H1 (cell line): ENCODE results near the gene SIX5. TPM values are rescaled to one million over a fixed set of nuclear protein-coding genes. Genes with fewer than 3 reads are reported as not detected.

Experiments used
- CTCF ChIA-PET: fragments of 300-600 bp; sonication (Branson Sonifier 250); formaldehyde crosslinking; loops from one replicate; lab custom pipeline; 2021; ENCODE audit not compliant: partially characterized antibody; lab: Charles Lee
- POLR2A ChIA-PET: fragments of 300-600 bp; sonication (Branson Sonifier 250); formaldehyde crosslinking; loops from one replicate; lab custom pipeline; 2021; ENCODE audit warnings: inconsistent platforms; ENCODE audit not compliant: partially characterized antibody; lab: Charles Lee
- DNase-seq, 2 experiments: peaks; one replicate each; pipeline versions ENCODE4 v3.0.0 to v3.0.0-alpha.2; 2010 to 2022; ENCODE audit warnings: low spot score in 2 of 2, low read depth in 1 of 2, mixed read lengths in 1 of 2
- FAIRE-seq: peaks from 2 replicates; lab custom pipeline; 2011; peaks lifted over from hg19 to GRCh38; lab: Jason Lieb, UNC
- H2AFZ ChIP-seq: 2 replicates; pipeline ENCODE4 v1.8.1; 2012; ENCODE audit warnings: low read length, inconsistent platforms
- H2AK5ac ChIP-seq: 2 replicates; pipeline ENCODE4 v1.6.1; 2013; ENCODE audit warnings: low read depth, low read length
- H2BK120ac ChIP-seq: replicated peaks from 2 replicates; pipeline ENCODE3; 2013; ENCODE audit warnings: low read depth, low read length, inconsistent platforms
- H2BK12ac ChIP-seq: 2 replicates; pipeline ENCODE4 v1.6.1; 2013; ENCODE audit warnings: low read depth, low read length
- H2BK15ac ChIP-seq: 2 replicates; pipeline ENCODE4 v1.6.1; 2013; ENCODE audit warnings: low read length
- H2BK20ac ChIP-seq: 2 replicates; pipeline ENCODE4 v1.6.1; 2013; ENCODE audit warnings: low read length
- H2BK5ac ChIP-seq: 2 replicates; pipeline ENCODE4 v1.6.1; 2013; ENCODE audit warnings: low read depth, low read length
- H3K14ac ChIP-seq: 2 replicates; pipeline ENCODE4 v1.6.1; 2013; ENCODE audit warnings: inconsistent platforms; ENCODE audit not compliant: insufficient read length
- H3K18ac ChIP-seq: 2 replicates; pipeline ENCODE4 v1.6.1; 2013; ENCODE audit warnings: low read length; ENCODE audit errors: extremely low read depth
- H3K23ac ChIP-seq: 2 replicates; pipeline ENCODE4 v1.6.1; 2013; ENCODE audit warnings: inconsistent platforms; ENCODE audit not compliant: insufficient read length
- H3K23me2 ChIP-seq: 2 replicates; pipeline ENCODE4 v1.6.1; 2013; ENCODE audit warnings: low read depth, low read length
- H3K27ac ChIP-seq: 2 replicates; pipeline ENCODE4 v1.6.1; 2011; ENCODE audit warnings: low read depth, low read length, inconsistent platforms
- H3K27me3 ChIP-seq, 4 experiments: replicated peaks in 1 of 4; 1 replicate in 1 of 4; 2 replicates in 3 of 4; pipeline versions ENCODE4 v1.6.1 to v1.8.1; 2011 to 2013; ENCODE audit warnings: low read length in 3 of 4, mild to moderate bottlenecking in 3 of 4, inconsistent platforms in 2 of 4, mixed read lengths in 2 of 4, moderate library complexity in 1 of 4; ENCODE audit not compliant: control insufficient read depth in 3 of 4, insufficient read depth in 3 of 4; ENCODE audit errors: extremely low read depth in 1 of 4
- H3K36me3 ChIP-seq, 4 experiments: 2 replicates each; pipeline versions ENCODE4 v1.6.1 to v1.8.1; 2011 to 2013; ENCODE audit warnings: mild to moderate bottlenecking in 4 of 4, low read length in 3 of 4, moderate library complexity in 2 of 4, control low read depth in 1 of 4, inconsistent platforms in 1 of 4; ENCODE audit not compliant: insufficient read depth in 4 of 4, control insufficient read depth in 2 of 4
- H3K4ac ChIP-seq: replicated peaks from 2 replicates; pipeline ENCODE3; 2013; ENCODE audit warnings: low read length, low read depth, mixed read lengths, inconsistent platforms; ENCODE audit not compliant: insufficient read length
- H3K4me1 ChIP-seq, 4 experiments: replicated peaks in 1 of 4; 1 replicate in 1 of 4; 2 replicates in 3 of 4; pipeline versions ENCODE4 v1.6.1 to v1.8.1; 2011 to 2013; ENCODE audit warnings: low read length in 3 of 4, inconsistent platforms in 2 of 4, mixed read lengths in 1 of 4; ENCODE audit not compliant: insufficient read depth in 4 of 4, control insufficient read depth in 3 of 4
- H3K4me2 ChIP-seq, 2 experiments: 2 replicates each; pipeline versions ENCODE4 v1.6.1 to v1.8.1; 2011 to 2013; ENCODE audit warnings: low read depth in 2 of 2, low read length in 2 of 2, control low read depth in 1 of 2, inconsistent platforms in 1 of 2, mild to moderate bottlenecking in 1 of 2; ENCODE audit not compliant: insufficient read depth in 1 of 2
- H3K4me3 ChIP-seq, 4 experiments: fragments of 200-600, 300-600 bp in 1 of 4; sonication (generic), shearing (Covaris generic), sonication (Bioruptor Twin) in 1 of 4; 2 replicates each; pipeline versions ENCODE4 v1.5.1 to v1.8.1; 2011 to 2016; ENCODE audit warnings: low read length in 4 of 4, low read depth in 3 of 4, control low read depth in 2 of 4, inconsistent platforms in 2 of 4, mild to moderate bottlenecking in 2 of 4, mixed read lengths in 1 of 4, moderate library complexity in 1 of 4; ENCODE audit not compliant: insufficient read depth in 2 of 4; ENCODE audit errors: extremely low read depth in 1 of 4
- H3K56ac ChIP-seq: replicated peaks from 2 replicates; pipeline ENCODE3; 2013; ENCODE audit warnings: low read depth, mild to moderate bottlenecking, mixed read lengths, low read length, inconsistent platforms; ENCODE audit not compliant: insufficient read length
- H3K79me1 ChIP-seq: 2 replicates; pipeline ENCODE4 v1.6.1; 2013; ENCODE audit warnings: low read depth, low read length, control low read depth
- H3K79me2 ChIP-seq, 2 experiments: 2 replicates each; pipeline versions ENCODE4 v1.6.1 to v1.8.1; 2012 to 2013; ENCODE audit warnings: low read length in 2 of 2, mild to moderate bottlenecking in 2 of 2, inconsistent platforms in 1 of 2; ENCODE audit not compliant: insufficient read depth in 2 of 2, control insufficient read depth in 1 of 2
- H3K9ac ChIP-seq, 4 experiments: replicated peaks in 1 of 4; 1 replicate in 1 of 4; 2 replicates in 3 of 4; pipeline versions ENCODE4 v1.6.1 to v1.8.1; 2011 to 2013; ENCODE audit warnings: low read depth in 3 of 4, low read length in 3 of 4, control low read depth in 2 of 4, mild to moderate bottlenecking in 2 of 4, moderate library complexity in 2 of 4, inconsistent platforms in 1 of 4; ENCODE audit errors: extremely low read depth in 1 of 4
- H3K9me3 ChIP-seq, 2 experiments: 2 replicates each; pipeline versions ENCODE4 v1.6.1 to v1.8.1; 2012 to 2013; ENCODE audit warnings: mild to moderate bottlenecking in 2 of 2, moderate library complexity in 2 of 2, control low read depth in 1 of 2, inconsistent platforms in 1 of 2, low read depth in 1 of 2, low read length in 1 of 2, mixed read lengths in 1 of 2; ENCODE audit not compliant: insufficient read depth in 2 of 2
- H4K20me1 ChIP-seq, 2 experiments: replicated peaks in 1 of 2; 2 replicates each; pipeline versions ENCODE3 to v1.8.1; 2011 to 2013; ENCODE audit warnings: inconsistent platforms in 2 of 2, low read length in 2 of 2, mild to moderate bottlenecking in 1 of 2; ENCODE audit not compliant: insufficient read depth in 2 of 2, control insufficient read depth in 1 of 2
- H4K5ac ChIP-seq: 2 replicates; pipeline ENCODE4 v1.6.1; 2013; ENCODE audit warnings: low read length, low read depth, mixed read lengths, inconsistent platforms; ENCODE audit not compliant: insufficient read length
- H4K8ac ChIP-seq: 2 replicates; pipeline ENCODE4 v1.8.0; 2013; ENCODE audit warnings: mild to moderate bottlenecking, moderate library complexity, low read length, inconsistent platforms; ENCODE audit not compliant: insufficient read depth; ENCODE audit errors: extremely low read depth
- H4K91ac ChIP-seq: replicated peaks from 2 replicates; pipeline ENCODE3; 2013; ENCODE audit warnings: low read length, mixed read lengths, inconsistent platforms; ENCODE audit not compliant: insufficient read length
- CBX5 ChIP-seq: fragments of 300-800, 300-1000 bp; sonication (generic); IDR thresholded peaks from 2 replicates; pipeline ENCODE4 v1.7.1; 2016; ENCODE audit warnings: antibody characterized with exemption, low read length, low read depth
- WGBS, 2 experiments: shearing (Covaris generic) in 1 of 2; methylation state at CpG; one replicate each; pipeline versions ENCODE4 v1.1.6 to v1.1.7; 2013 to 2015; ENCODE audit warnings: low lambda C conversion rate in 2 of 2, mixed read lengths in 2 of 2, inconsistent platforms in 1 of 2, low coverage in 1 of 2, missing lambda C conversion rate in 1 of 2; ENCODE audit not compliant: insufficient replicate concordance in 2 of 2, insufficient coverage in 1 of 2, insufficient read length in 1 of 2; ENCODE audit errors: extremely low coverage in 1 of 2, missing lambda C conversion rate in 1 of 2; 5-methylcytosine and 5-hydroxymethylcytosine counted together
- polyA plus RNA-seq, 7 experiments: library from polyadenylated mRNA; depleted of rRNA in 3 of 7; stranded (reverse) in 5 of 7; unstranded in 2 of 7; fragments of >200 nt in 5 of 7; fragments of 200-250 nt in 2 of 7; gene quantifications; 1 replicate in 5 of 7; 2 replicates in 1 of 7; 4 replicates in 1 of 7; pipeline versions ENCODE4 v1.2.1 to v1.2.3, GENCODE V29; 2011 to 2013; ENCODE audit warnings: missing spikeins in 2 of 7, mixed read lengths in 2 of 7
- total RNA-seq: library from RNA; stranded (reverse); fragmentation: NEBNext Ultra II Directional; extraction: Animal tissue kit (Norgen Biotek cat#: 25700); gene quantifications from 2 replicates; pipeline ENCODE4 v1.2.1, GENCODE V29; 2021

SIX5 gene
- total and polyA plus RNA-seq, 2 of the 8 experiments (the other 6 are each of a cell fraction or from before 2014, with no cell fraction given) = 20.9 to 24.2 TPM

DNA sequence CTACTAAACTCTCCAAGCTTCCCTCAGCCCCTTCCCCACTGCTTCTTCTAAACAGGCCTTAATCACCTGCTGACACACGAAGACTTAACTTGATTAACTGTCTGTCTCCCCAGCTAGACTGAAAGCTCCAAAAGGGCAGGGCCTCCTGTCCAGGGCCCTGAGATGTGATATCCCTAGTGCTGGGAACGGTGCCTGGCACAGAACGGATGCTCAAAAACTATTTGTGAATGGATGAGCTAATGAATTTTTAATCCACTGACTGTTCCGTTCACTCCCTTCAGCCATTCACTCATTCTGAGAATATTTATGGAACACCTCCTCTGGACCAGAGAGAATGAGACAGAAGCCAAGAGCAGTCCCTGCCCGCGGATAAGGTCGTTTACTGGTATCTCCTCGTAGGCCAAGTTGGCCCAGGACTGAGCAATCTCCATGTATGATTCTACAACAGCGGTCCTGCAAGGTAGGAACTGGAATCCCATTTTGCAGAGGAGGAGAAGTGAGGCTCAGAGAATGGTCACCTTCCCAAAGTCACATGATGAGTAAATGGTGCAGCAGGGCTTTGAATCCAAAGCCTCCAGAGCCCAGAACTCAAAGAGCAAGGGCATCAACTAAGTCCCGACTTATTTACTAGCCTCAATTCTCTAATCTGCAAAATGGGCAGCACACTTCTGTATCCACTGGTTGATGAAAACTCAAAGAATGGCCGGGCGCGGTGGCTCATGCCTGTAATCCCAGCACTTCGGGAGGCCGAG is 20.2 kb upstream of the SIX5 start:
- ChIA-PET CTCF (interaction anchor here (0.7 to 1.2 kb wide), 4 partner anchors 10 to 492 kb away, joined by 3 to 13 read pairs (median 3); no protein-coding TSS in a partner anchor), POLR2A (interaction anchor here (1.0 to 2.9 kb wide), 6 partner anchors 9 to 29 kb away, joined by 3 to 18 read pairs (median 5); partner anchors contain the start of gene SIX5)
- no peak for TF ChIP-seq CBX5
- H3K4ac ChIP-seq = no peak overlapping the region
- no peak for DNase-seq
- no peaks in the 10 kb centered on the region for H3K27me3 ChIP-seq
- no peak overlapping the region for H3K4me3 ChIP-seq
- no peaks in the 10 kb centered on the region for H3K9me3 ChIP-seq
- no peak overlapping the region for H3K18ac ChIP-seq
- H2BK20ac ChIP-seq = no peak overlapping the region
- no peak overlapping the region for H2BK15ac ChIP-seq
- no peak overlapping the region for H4K5ac ChIP-seq
- H4K8ac ChIP-seq = no peak overlapping the region
- H2AFZ ChIP-seq = no peak overlapping the region
- no peak overlapping the region for H2BK120ac ChIP-seq
- H3K79me1 ChIP-seq = peaks cover 14% of the 10 kb centered on the region
- peaks cover 0 to 12% of the 10 kb centered on the region in 2 experiments; a peak in 2 of 4 replicates for H3K79me2 ChIP-seq
- peaks cover 4% of the 10 kb centered on the region; the same call in 1 of the 2 replicates for H3K23me2 ChIP-seq
- FAIRE-seq = no peak
- peaks cover 0 to 6% (median 4%) of the 10 kb centered on the region in 4 experiments; a peak in 4 of 7 replicates for H3K4me1 ChIP-seq
- H3K56ac ChIP-seq = no peak overlapping the region
- peaks cover 6 to 17% of the 10 kb centered on the region in 2 experiments for H4K20me1 ChIP-seq
- WGBS, 2 experiments = 96% methylated on average over 15 of the region's 15 CpGs; no CpG with 5 or more reads in 1 of the 2 experiments
- no peak overlapping the region for H2BK12ac ChIP-seq
- no peak overlapping the region for H3K23ac ChIP-seq
- no peak overlapping the region for H2BK5ac ChIP-seq
- no peak overlapping the region for H2AK5ac ChIP-seq
- peaks cover 4 to 32% (median 18%) of the 10 kb centered on the region in 4 experiments; a peak in 6 of 8 replicates for H3K36me3 ChIP-seq
- H3K14ac ChIP-seq = no peak overlapping the region
- no peak overlapping the region for H3K4me2 ChIP-seq
- no peak overlapping the region for H3K27ac ChIP-seq
- no peak overlapping the region for H4K91ac ChIP-seq
- no peak overlapping the region for H3K9ac ChIP-seq
